ENCODE results near the gene FGF4.
"Not testable (repeated sequence)": the region's sequence is repeated elsewhere in the genome, so short reads cannot be mapped to it uniquely, and the experiment has no call there.

Gene FGF4

GRCh38 chr11:69773626-69774353 is 1.4 kb downstream of the FGF4 start:
- DNase-seq (ENCODE audit: low read depth): no peak

GRCh38 chr11:69771466-69771865 is 3.7 kb downstream of the FGF4 start:
- no peak for DNase-seq (ENCODE audit: low read depth)

GRCh38 chr11:69770540-69770939 is 4.6 kb downstream of the FGF4 start:
- no peak for DNase-seq (ENCODE audit: low read depth)

GRCh38 chr11:69765498-69765995 is 9.6 kb downstream of the FGF4 start:
- no peak for DNase-seq (ENCODE audit: low read depth)

GRCh38 chr11:69764918-69765317 is 10.2 kb downstream of the FGF4 start:
- DNase-seq (ENCODE audit: low read depth): not testable (repeated sequence)

GRCh38 chr11:69760319-69760718 is 14.8 kb downstream of the FGF4 start:
- no peak for DNase-seq (ENCODE audit: low read depth)

- DNase-seq (ENCODE audit: low read depth): no peak
These were observed 22.3 kb downstream of the FGF4 start for GRCh38 chr11:69752890-69753289.

GRCh38 chr11:69750875-69751597 is 24.1 kb downstream of the FGF4 start:
- DNase-seq (ENCODE audit: low read depth): no peak

GRCh38 chr11:69750108-69750850 is 24.9 kb downstream of the FGF4 start:
- no peak for DNase-seq (ENCODE audit: low read depth)

- no peak for DNase-seq (ENCODE audit: low read depth)
These were observed 26.5 kb downstream of the FGF4 start for GRCh38 chr11:69748637-69749036.

GRCh38 chr11:69746752-69747742 is 28.1 kb downstream of the FGF4 start:
- no peak for DNase-seq (ENCODE audit: low read depth)

GRCh38 chr11:69746140-69746539 is 29.0 kb downstream of the FGF4 start:
- no peak for DNase-seq (ENCODE audit: low read depth)

- no peak for DNase-seq (ENCODE audit: low read depth)
These were observed 29.9 kb downstream of the FGF4 start for GRCh38 chr11:69745201-69745600.

GRCh38 chr11:69744435-69744834 is 30.7 kb downstream of the FGF4 start:
- no peak for DNase-seq (ENCODE audit: low read depth)

- no peak for DNase-seq (ENCODE audit: low read depth)
These were observed 40.3 kb downstream of the FGF4 start for GRCh38 chr11:69734841-69735240.

- DNase-seq (ENCODE audit: low read depth): no peak
These were observed 40.8 kb downstream of the FGF4 start for GRCh38 chr11:69734367-69734766.

GRCh38 chr11:69732910-69733309 is 42.2 kb downstream of the FGF4 start:
- DNase-seq (ENCODE audit: low read depth): no peak

- no peak for DNase-seq (ENCODE audit: low read depth)
These were observed 44.0 kb downstream of the FGF4 start for GRCh38 chr11:69731110-69731509.

GRCh38 chr11:69730500-69730899 is 44.6 kb downstream of the FGF4 start:
- no peak for DNase-seq (ENCODE audit: low read depth)

GRCh38 chr11:69729252-69729651 is 45.9 kb downstream of the FGF4 start:
- no peak for DNase-seq (ENCODE audit: low read depth)

GRCh38 chr11:69727266-69727665 is 47.9 kb downstream of the FGF4 start:
- DNase-seq (ENCODE audit: low read depth): no peak

- DNase-seq (ENCODE audit: low read depth): no peak
These were observed 48.7 kb downstream of the FGF4 start for GRCh38 chr11:69726481-69726880.

Measured in T-helper 22 cell (primary cell).